LHCN-M2 (cell line): Measurements from ENCODE around the gene IL32. TPM values are rescaled to one million over a fixed set of nuclear protein-coding genes. Genes with fewer than 3 reads are reported as not detected.

Experiments used
- DNase-seq: peaks from one replicate; pipeline ENCODE4 v3.0.0-alpha.2; 2012; ENCODE audit warnings: low read depth
- total RNA-seq: library from RNA; depleted of rRNA; stranded (reverse); fragments of >200 nt; gene quantifications from 2 replicates; pipeline ENCODE4 v1.2.3, GENCODE V29; 2014; rRNA removed

IL32 gene
- total RNA-seq, 1 experiment from 2014 or later, result 12.3 TPM

DNA sequence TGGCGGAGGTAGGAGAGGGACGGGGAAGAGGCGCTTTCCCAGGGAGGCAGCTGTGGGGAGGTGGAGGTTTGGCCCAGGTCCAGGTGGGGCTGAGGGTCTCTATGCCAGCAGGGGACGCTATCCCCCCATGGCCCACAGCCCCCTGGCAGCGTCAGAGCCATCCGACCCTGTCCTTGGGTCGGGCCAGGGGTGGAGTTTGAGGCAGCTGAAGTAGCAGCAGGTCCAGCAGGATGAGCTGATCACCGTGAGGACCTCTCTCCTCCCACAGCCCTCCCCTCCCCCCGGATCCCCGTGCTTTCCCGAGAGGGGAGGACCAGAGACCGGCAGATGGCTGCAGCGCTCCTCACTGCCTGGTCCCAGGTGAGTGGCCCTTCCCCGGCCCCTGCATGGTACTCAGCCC, 50.1 kb downstream of the IL32 start:
- no peak for DNase-seq

DNA sequence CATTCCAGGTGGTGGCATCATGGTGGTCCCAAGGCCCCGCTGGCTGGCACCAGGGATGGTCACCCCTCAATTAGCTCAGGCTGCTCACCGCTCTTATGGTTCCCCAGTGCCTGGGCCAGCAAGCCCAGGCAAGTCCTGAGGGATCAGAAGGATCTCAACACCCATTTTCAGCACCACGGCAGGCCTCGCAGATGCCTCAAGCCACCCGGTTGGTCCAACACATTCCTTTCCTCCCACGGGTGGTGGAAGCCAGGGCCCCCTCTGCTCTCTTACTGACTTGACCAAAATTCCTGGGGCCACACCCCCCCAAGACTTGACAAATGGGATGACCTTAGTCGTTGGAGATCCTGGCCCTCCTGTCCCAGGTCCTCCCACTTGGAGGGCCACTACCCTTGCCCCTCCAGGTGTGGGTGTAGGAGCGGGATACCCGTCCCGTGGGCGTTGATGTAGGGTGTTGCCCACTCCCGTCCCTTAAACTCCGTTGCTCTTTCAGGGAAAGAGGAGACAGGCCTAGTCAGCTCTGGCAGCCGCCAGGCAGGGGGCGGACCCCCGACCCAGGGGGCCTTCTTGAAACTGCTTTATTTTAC, 52.9 kb downstream of the IL32 start:
- DNase-seq, result no peak

DNA sequence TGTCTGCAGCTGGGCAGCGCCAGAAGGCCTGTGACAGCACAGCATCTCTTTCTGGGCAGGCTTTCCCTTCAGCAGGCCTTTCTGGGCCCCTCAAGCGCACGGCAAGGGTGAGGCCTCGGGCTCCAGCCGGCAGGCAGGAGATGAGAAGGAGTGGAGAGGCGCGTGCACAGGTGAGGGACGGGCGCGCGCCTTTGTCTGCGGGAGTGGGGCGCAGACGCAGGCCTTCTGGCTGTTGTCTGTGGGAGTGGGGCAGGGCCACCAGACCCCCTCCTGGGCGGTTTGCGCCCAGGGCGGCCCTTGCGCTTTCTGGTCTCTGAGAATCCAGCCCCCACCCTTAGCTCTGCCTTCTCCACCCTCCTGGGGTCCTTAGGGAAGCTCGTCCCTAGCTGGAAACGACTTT, 53.4 kb downstream of the IL32 start:
- DNase-seq, result no peak

Other genes with a start within 250 kb of the IL32 start
- gene PRSS21, start 248.4 kb upstream of the IL32 start, total RNA-seq, result not detected in 2 replicates
- not detected in 2 replicates for gene ZG16B, start 235.3 kb upstream of the IL32 start, total RNA-seq
- gene PRSS22, start 207.5 kb upstream of the IL32 start, total RNA-seq, result not detected in 2 replicates
- gene FLYWCH2, start 182.4 kb upstream of the IL32 start, total RNA-seq, result 70.2 and 79.7 TPM in 2 replicates
- 38.6 and 43.4 TPM in 2 replicates for gene FLYWCH1, start 153.7 kb upstream of the IL32 start, total RNA-seq
- gene KREMEN2, start 101.4 kb upstream of the IL32 start, total RNA-seq, result 1.5 and 1.7 TPM in 2 replicates
- 32.1 and 35.3 TPM in 2 replicates for gene PAQR4, start 96.3 kb upstream of the IL32 start, total RNA-seq
- 73.1 and 91.4 TPM in 2 replicates for gene PKMYT1, start 85.2 kb upstream of the IL32 start, total RNA-seq
- not detected in 2 replicates for gene CLDN9, start 52.7 kb upstream of the IL32 start, total RNA-seq
- gene CLDN6, start 47.5 kb upstream of the IL32 start, total RNA-seq, result 0.06 TPM in 2 replicates
- gene TNFRSF12A, start 45.3 kb upstream of the IL32 start, total RNA-seq, result 574 and 676 TPM in 2 replicates
- 20.6 and 28.1 TPM in 2 replicates for gene HCFC1R1, start 41.7 kb upstream of the IL32 start, total RNA-seq
- gene THOC6, start 41.6 kb upstream of the IL32 start, total RNA-seq, result 18.0 and 18.7 TPM in 2 replicates
- gene BICDL2, start 28.7 kb upstream of the IL32 start, total RNA-seq, result not detected in 2 replicates
- 0.06 and 0.11 TPM in 2 replicates for gene MMP25, start 19.1 kb upstream of the IL32 start, total RNA-seq
- gene ZSCAN10, start 33.7 kb downstream of the IL32 start, total RNA-seq, result not detected in 2 replicates
- 17.0 and 19.2 TPM in 2 replicates for gene ZNF205, start 46.9 kb downstream of the IL32 start, total RNA-seq
- 4.6 and 4.7 TPM in 2 replicates for gene ZNF213, start 69.4 kb downstream of the IL32 start, total RNA-seq
- not detected in 2 replicates for gene OR1F1, start 122.6 kb downstream of the IL32 start, total RNA-seq
- gene ZNF200, start 169.5 kb downstream of the IL32 start, total RNA-seq, result 10.4 and 11.9 TPM in 2 replicates
- 0.06 TPM in 1 of 2 replicates, not detected in the other for gene MEFV, start 191.0 kb downstream of the IL32 start, total RNA-seq
- gene ZNF263, start 217.9 kb downstream of the IL32 start, total RNA-seq, result 35.5 and 43.5 TPM in 2 replicates
- gene TIGD7, start 239.8 kb downstream of the IL32 start, total RNA-seq, result 2.3 and 3.9 TPM in 2 replicates
- gene ZNF75A, start 239.9 kb downstream of the IL32 start, total RNA-seq, result 15.8 and 18.7 TPM in 2 replicates